ENCODE results near the gene FAM3D. TPM values are rescaled to one million over a fixed set of nuclear protein-coding genes. Genes with fewer than 3 reads are reported as not detected.

The FAM3D gene
- total and polyA plus RNA-seq, 10 of the 15 experiments (the other 5 are each of a cell fraction or from before 2014, with no cell fraction given): 0.04 to 0.07 TPM; not detected in 8

GRCh38 chr3:58584690-58585004 is 81.9 kb downstream of the FAM3D start:
- Histone ChIP-seq H4K20me1 (ENCODE audit: control insufficient read depth, insufficient read depth) (no peaks in the 10 kb centered on the region), H2AFZ (ENCODE audit: control insufficient read depth, low read depth, low read length) (no peak overlapping the region), H3K36me3 (ENCODE audit: control insufficient read depth in 2 of 2, insufficient read depth in 2 of 2, low read length in 1 of 2) (no peaks in the 10 kb centered on the region), H3K9ac (ENCODE audit: control insufficient read depth, insufficient read depth, low read length) (no peak overlapping the region), H3K4me3 (peak overlapping the region; percentile 47; the same call in 1 of the 2 replicates), H3K9me3 (replicated peaks; ENCODE audit: control insufficient read depth, insufficient read depth, low read length) (no peaks in the 10 kb centered on the region; the same call in 2 of the 3 replicates), H3K4me1 (ENCODE audit: control insufficient read depth, insufficient read depth, low read length) (no peaks in the 10 kb centered on the region), H3K27me3 (replicated peaks in 1 of 2; ENCODE audit: control insufficient read depth in 2 of 2, insufficient read depth in 2 of 2, low read length in 1 of 2) (peaks cover 3 to 9% of the 10 kb centered on the region in 2 experiments), H3K4me2 (ENCODE audit: control insufficient read depth, insufficient read depth) (peak overlapping the region; percentile 72), H3K79me2 (ENCODE audit: control insufficient read depth, insufficient read depth, low read length) (no peaks in the 10 kb centered on the region), H3K27ac (ENCODE audit: control insufficient read depth, insufficient read depth) (no peak overlapping the region)
- ChIA-PET POLR2A (no interaction called here), CTCF (interaction anchor here (1.2 kb wide), 1 partner anchor 17 kb away, joined by 3 read pairs; no protein-coding TSS in a partner anchor), SMC1A (ENCODE audit: uncharacterized antibody, unreplicated experiment) (interaction anchor here (1.2 kb wide), 1 partner anchor 11 kb away, joined by 3 read pairs; no protein-coding TSS in a partner anchor), RAD21 (ENCODE audit: unreplicated experiment) (no interaction called here)
- intact Hi-C loops (cut with micrococcal nuclease; ENCODE audit: unreplicated experiment): no loop called here
- ATAC-seq (no peak), DNase-seq (ENCODE audit: low read depth, low spot score) (no peak), FAIRE-seq (no peak)
- in situ Hi-C loops (cut with MboI): no loop called here
- WGBS (ENCODE audit: insufficient coverage, insufficient replicate concordance, low lambda C conversion rate, missing lambda C conversion rate): 35% methylated on average over 10 of the region's 10 CpGs
- no TSS peak for BruUV-seq (replicated peaks)
- no peak for TF ChIP-seq STAT3 (IDR thresholded peaks at IDR 0.05; ENCODE audit: low read depth, low read length)
- no peak for TF ChIP-seq ZBTB11 (CRISPR knock-in tag; IDR thresholded peaks at IDR 0.05)
- TF ChIP-seq POU2F2 (IDR thresholded peaks at IDR 0.05; ENCODE audit: borderline replicate concordance, low read depth, low read length): no peak
- TF ChIP-seq BCL11A (IDR thresholded peaks at IDR 0.05; ENCODE audit: low read depth, low read length): no peak
- no peak for TF ChIP-seq ZZZ3 (IDR thresholded peaks at IDR 0.05; ENCODE audit: control insufficient read depth, insufficient read length, low read depth)
- TF ChIP-seq MTA2 (IDR thresholded peaks at IDR 0.05; ENCODE audit: low read depth): no peak
- TF ChIP-seq SMARCA5 (IDR thresholded peaks at IDR 0.05): no peak
- TF ChIP-seq TCF3 (IDR thresholded peaks at IDR 0.05; ENCODE audit: borderline replicate concordance, insufficient read depth, low read depth, low read length): no peak
- no peak for TF ChIP-seq JUND (IDR thresholded peaks at IDR 0.05; ENCODE audit: low read depth, low read length)
- TF ChIP-seq CREM (IDR thresholded peaks at IDR 0.05; ENCODE audit: low read depth): no peak
- no peak for TF ChIP-seq RFX5 (IDR thresholded peaks at IDR 0.05; ENCODE audit: low read depth, low read length)
- TF ChIP-seq SKIL (IDR thresholded peaks at IDR 0.05; ENCODE audit: low read depth, poor library complexity, severe bottlenecking): no peak
- no peak for TF ChIP-seq RCOR1 (conservative IDR thresholded peaks at IDR 0.05; ENCODE audit: low read depth, low read length)
- no peak for TF ChIP-seq POLR2A (IDR thresholded peaks at IDR 0.05; ENCODE audit: low read depth, low read length)
- TF ChIP-seq, protein P1, sequence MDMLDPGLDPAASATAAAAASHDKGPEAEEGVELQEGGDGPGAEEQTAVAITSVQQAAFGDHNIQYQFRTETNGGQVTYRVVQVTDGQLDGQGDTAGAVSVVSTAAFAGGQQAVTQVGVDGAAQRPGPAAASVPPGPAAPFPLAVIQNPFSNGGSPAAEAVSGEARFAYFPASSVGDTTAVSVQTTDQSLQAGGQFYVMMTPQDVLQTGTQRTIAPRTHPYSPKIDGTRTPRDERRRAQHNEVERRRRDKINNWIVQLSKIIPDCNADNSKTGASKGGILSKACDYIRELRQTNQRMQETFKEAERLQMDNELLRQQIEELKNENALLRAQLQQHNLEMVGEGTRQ (IDR thresholded peaks at IDR 0.05; ENCODE audit: borderline replicate concordance, low read depth, low read length): no peak
- no peak for TF ChIP-seq HDAC6 (IDR thresholded peaks at IDR 0.05; ENCODE audit: unreplicated experiment)
- TF ChIP-seq EGR1 (IDR thresholded peaks at IDR 0.05; ENCODE audit: borderline replicate concordance in 1 of 2, low read depth in 2 of 2, low read length in 2 of 2): no peak
